Endothelial cell (in vitro differentiated cells): ENCODE measurements around the gene ZKSCAN1. TPM values are rescaled to one million over a fixed set of nuclear protein-coding genes. Genes with fewer than 3 reads are reported as not detected.
A peak's percentile ranks its signal among the peaks of the same experiment; 100 is the strongest.

Experiments used
- DNase-seq: peaks from one replicate; pipeline ENCODE4 v3.0.0; 2021; ENCODE audit warnings: low spot score
- H3K27ac Mint-ChIP-seq: one replicate; pipeline ENCODE4 v1.8.0; 2021; ENCODE audit warnings: mixed read lengths, inconsistent platforms; ENCODE audit not compliant: unreplicated experiment
- H3K27me3 Mint-ChIP-seq: one replicate; pipeline ENCODE4 v1.8.0; 2021; ENCODE audit warnings: mild to moderate bottlenecking, moderate library complexity, mixed read lengths, inconsistent platforms; ENCODE audit not compliant: unreplicated experiment
- H3K36me3 Mint-ChIP-seq: one replicate; pipeline ENCODE4 v1.8.0; 2021; ENCODE audit warnings: mild to moderate bottlenecking, low read depth, mixed read lengths, inconsistent platforms; ENCODE audit not compliant: unreplicated experiment
- H3K4me1 Mint-ChIP-seq: one replicate; pipeline ENCODE4 v1.8.0; 2021; ENCODE audit warnings: mild to moderate bottlenecking, mixed read lengths, inconsistent platforms; ENCODE audit not compliant: unreplicated experiment
- H3K4me3 Mint-ChIP-seq: one replicate; pipeline ENCODE4 v1.8.0; 2021; ENCODE audit warnings: mild to moderate bottlenecking, mixed read lengths, inconsistent platforms; ENCODE audit not compliant: unreplicated experiment
- H3K9me3 Mint-ChIP-seq: one replicate; pipeline ENCODE4 v1.8.0; 2021; ENCODE audit warnings: mixed read lengths, inconsistent platforms; ENCODE audit not compliant: unreplicated experiment
- total RNA-seq: library from RNA; stranded (reverse); fragmentation: NEBNext Ultra II Directional; extraction: Animal tissue kit (Norgen Biotek cat#: 25700); gene quantifications from one replicate; pipeline ENCODE4 v1.2.1, GENCODE V29; 2021; ENCODE audit not compliant: unreplicated experiment
- TF ChIP-seq, protein P1 (sequence below): fragments of 200-600 bp; sonication (generic); IDR thresholded peaks from one replicate; pipeline ENCODE4 v1.5.0; 2021; ENCODE audit warnings: antibody characterized with exemption; ENCODE audit not compliant: unreplicated experiment

Gene ZKSCAN1
- total RNA-seq, 1 donor from 2014 or later, result 63.1 TPM

DNA sequence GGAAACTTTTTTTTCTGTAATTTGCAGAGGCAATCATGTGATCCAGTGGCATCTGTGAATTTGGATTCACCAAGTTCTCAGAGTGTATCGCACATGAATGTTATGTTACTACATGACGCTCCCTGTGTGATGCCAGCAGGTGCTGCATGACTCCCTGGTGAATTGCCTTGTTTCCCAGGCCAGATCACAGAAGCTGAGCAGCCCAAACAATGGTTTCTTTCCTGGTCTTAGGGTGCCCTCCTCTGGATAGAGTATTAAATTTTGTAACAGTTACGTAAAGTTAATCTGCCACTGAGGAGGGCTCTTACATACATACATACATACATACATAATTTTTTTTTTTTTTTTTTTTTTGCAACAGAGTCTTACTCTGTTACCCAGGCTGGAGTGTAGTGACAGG is 37.8 kb downstream of the ZKSCAN1 start:
- H3K27me3 Mint-ChIP-seq, result peaks cover 4% of the 10 kb centered on the region
- H3K36me3 Mint-ChIP-seq, result peaks cover 15% of the 10 kb centered on the region
- peak; percentile 6 for DNase-seq
- peaks cover 10% of the 10 kb centered on the region for H3K4me1 Mint-ChIP-seq
- no peak overlapping the region for H3K27ac Mint-ChIP-seq
- TF ChIP-seq, protein P1, sequence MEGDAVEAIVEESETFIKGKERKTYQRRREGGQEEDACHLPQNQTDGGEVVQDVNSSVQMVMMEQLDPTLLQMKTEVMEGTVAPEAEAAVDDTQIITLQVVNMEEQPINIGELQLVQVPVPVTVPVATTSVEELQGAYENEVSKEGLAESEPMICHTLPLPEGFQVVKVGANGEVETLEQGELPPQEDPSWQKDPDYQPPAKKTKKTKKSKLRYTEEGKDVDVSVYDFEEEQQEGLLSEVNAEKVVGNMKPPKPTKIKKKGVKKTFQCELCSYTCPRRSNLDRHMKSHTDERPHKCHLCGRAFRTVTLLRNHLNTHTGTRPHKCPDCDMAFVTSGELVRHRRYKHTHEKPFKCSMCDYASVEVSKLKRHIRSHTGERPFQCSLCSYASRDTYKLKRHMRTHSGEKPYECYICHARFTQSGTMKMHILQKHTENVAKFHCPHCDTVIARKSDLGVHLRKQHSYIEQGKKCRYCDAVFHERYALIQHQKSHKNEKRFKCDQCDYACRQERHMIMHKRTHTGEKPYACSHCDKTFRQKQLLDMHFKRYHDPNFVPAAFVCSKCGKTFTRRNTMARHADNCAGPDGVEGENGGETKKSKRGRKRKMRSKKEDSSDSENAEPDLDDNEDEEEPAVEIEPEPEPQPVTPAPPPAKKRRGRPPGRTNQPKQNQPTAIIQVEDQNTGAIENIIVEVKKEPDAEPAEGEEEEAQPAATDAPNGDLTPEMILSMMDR, result no peak
- no peaks in the 10 kb centered on the region for H3K9me3 Mint-ChIP-seq
- H3K4me3 Mint-ChIP-seq, result no peak overlapping the region

DNA sequence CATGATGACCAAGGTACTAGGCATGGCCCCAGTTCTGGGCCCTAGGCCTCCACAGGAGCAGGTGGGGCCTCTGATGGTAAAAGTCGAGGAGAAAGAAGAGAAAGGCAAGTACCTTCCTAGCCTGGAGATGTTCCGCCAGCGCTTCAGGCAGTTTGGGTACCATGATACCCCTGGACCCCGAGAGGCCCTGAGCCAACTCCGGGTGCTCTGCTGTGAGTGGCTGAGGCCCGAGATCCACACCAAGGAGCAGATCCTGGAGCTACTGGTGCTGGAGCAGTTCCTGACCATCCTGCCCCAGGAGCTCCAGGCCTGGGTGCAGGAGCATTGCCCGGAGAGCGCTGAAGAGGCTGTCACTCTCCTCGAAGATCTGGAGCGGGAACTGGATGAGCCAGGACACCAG is 41.6 kb downstream of the ZKSCAN1 start:
- Mint-ChIP-seq H3K9me3 (no peaks in the 10 kb centered on the region), H3K4me1 (no peaks in the 10 kb centered on the region), H3K4me3 (peak overlapping the region; percentile 79), H3K27me3 (peaks cover 3% of the 10 kb centered on the region), H3K27ac (no peak overlapping the region), H3K36me3 (peaks cover 33% of the 10 kb centered on the region)
- TF ChIP-seq, protein P1, result no peak
- no peak for DNase-seq

DNA sequence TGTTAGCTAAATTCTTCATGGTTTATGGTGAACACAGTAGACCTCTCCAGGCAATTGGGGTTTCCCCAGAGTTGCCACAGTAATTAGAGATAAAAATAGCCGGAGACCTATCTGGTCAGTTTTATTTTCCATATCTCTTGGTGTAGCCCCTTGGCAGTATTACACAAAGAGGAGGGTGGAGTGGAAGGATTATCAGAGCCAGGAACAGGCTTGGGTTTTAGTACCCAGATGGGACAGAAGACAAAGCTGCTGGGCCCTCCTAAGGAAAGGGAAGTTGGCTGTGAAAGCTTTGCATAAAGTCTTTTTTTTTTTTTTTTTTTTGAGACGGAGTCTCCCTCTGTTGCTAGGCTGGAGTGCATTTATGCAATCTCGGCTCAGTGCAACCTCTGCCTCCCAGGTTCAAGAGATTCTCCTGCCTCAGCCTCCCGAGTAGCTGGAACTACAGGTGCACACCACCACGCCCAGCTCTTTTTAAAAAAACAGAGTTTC is 43.9 kb downstream of the ZKSCAN1 start:
- Mint-ChIP-seq H3K27me3 (peaks cover 3% of the 10 kb centered on the region), H3K27ac (peak overlapping the region; percentile 31), H3K4me3 (peak overlapping the region; percentile 47), H3K36me3 (peaks cover 42% of the 10 kb centered on the region), H3K9me3 (no peaks in the 10 kb centered on the region), H3K4me1 (no peaks in the 10 kb centered on the region)
- no peak for DNase-seq
- TF ChIP-seq, protein P1, result no peak

DNA sequence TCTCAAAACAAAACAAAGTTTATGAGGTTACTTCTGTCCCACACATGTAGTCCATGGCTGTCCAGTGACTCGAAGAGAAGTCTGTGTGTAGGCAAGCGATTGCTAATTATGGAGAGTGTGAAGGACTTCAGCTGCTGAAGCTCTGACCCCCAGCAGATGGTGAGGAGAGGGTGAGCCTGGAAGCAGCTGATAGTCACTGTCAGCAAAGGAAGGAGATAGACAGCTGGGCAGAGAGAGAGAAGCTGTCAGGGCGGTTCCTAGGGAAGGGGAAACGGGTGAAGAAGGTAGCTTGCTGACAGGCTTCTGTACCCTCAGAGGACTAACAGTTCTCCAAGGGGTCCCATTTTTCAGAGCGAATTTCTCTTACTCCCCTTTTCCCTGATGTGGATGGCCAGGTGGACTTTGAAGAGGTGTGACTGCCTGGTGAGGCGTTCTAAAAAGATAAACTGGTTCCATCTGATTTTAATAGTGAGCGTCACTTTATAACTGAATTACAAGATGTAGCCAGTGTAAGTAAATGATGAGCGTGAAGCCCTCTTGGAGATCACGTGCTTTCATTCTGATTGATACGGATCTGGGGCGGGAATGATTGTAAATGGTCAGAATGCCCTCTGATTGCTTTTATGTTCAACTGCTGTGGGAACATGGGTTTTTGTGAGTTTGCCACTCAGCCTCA is 46.3 kb downstream of the ZKSCAN1 start:
- peaks cover 45% of the 10 kb centered on the region for H3K36me3 Mint-ChIP-seq
- H3K27me3 Mint-ChIP-seq, result peaks cover 3% of the 10 kb centered on the region
- no peaks in the 10 kb centered on the region for H3K9me3 Mint-ChIP-seq
- no peak for DNase-seq
- no peaks in the 10 kb centered on the region for H3K4me1 Mint-ChIP-seq
- TF ChIP-seq, protein P1, result no peak
- no peak overlapping the region for H3K27ac Mint-ChIP-seq
- H3K4me3 Mint-ChIP-seq, result peak overlapping the region; percentile 78

DNA sequence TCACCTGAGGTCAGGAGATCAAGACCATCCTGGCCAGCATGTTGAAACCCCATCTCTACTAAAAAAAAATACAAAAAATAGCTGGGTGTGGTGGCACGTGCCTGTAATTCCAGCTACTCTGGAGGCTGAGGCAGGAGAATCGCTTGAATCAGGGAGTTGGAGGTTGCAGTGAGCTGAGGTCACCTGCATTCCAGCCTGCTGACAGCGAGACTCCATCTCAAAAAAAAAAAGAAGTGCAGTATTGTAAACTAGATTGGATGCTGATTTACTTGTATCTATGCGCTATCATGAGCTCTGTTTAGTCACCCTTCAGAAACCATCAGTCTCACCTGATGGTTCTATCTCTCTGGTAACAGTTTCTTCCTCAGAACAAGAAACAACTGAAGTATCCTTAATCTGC is 48.0 kb downstream of the ZKSCAN1 start:
- Mint-ChIP-seq H3K4me3 (peak overlapping the region; percentile 42), H3K27me3 (peaks cover 3% of the 10 kb centered on the region), H3K4me1 (no peaks in the 10 kb centered on the region), H3K27ac (no peak overlapping the region), H3K9me3 (no peaks in the 10 kb centered on the region), H3K36me3 (peaks cover 42% of the 10 kb centered on the region)
- TF ChIP-seq, protein P1, result no peak
- DNase-seq, result no peak
